Parathyroid adenoma (tissue), 2 donors: ENCODE data around the gene TM9SF3.

Experiments
- H2AFZ ChIP-seq: fragments of 300-600 bp; sonication (generic); one replicate; pipeline ENCODE4 v1.7.0; 2017; ENCODE audit warnings: antibody characterized with exemption, mild to moderate bottlenecking
- H3K27ac ChIP-seq: fragments of 300-600 bp; sonication (generic); one replicate; pipeline ENCODE4 v1.7.0; 2017
- H3K27me3 ChIP-seq: fragments of 300-600 bp; sonication (generic); one replicate; pipeline ENCODE4 v1.7.0; 2017; ENCODE audit warnings: low read length; ENCODE audit not compliant: control insufficient read depth, insufficient read depth
- H3K36me3 ChIP-seq: fragments of 300-600 bp; sonication (generic); one replicate; pipeline ENCODE4 v1.7.0; 2017; ENCODE audit warnings: low read length; ENCODE audit not compliant: control insufficient read depth, insufficient read depth
- H3K4me1 ChIP-seq: fragments of 300-600 bp; sonication (generic); one replicate; pipeline ENCODE4 v1.7.0; 2017; ENCODE audit warnings: control low read depth
- H3K4me2 ChIP-seq: fragments of 300-600 bp; sonication (generic); one replicate; pipeline ENCODE4 v1.7.0; 2017; ENCODE audit warnings: low read length
- H3K4me3 ChIP-seq: fragments of 300-600 bp; sonication (generic); one replicate; pipeline ENCODE4 v1.7.0; 2017; ENCODE audit warnings: low read depth, low read length
- H3K79me2 ChIP-seq: fragments of 300-600 bp; sonication (generic); one replicate; pipeline ENCODE4 v1.7.0; 2017; ENCODE audit warnings: control low read depth
- H3K9ac ChIP-seq: fragments of 300-600 bp; sonication (generic); one replicate; pipeline ENCODE4 v1.7.0; 2017; ENCODE audit warnings: mild to moderate bottlenecking
- H3K9me3 ChIP-seq: fragments of 300-600 bp; sonication (generic); one replicate; pipeline ENCODE4 v1.7.0; 2017; ENCODE audit warnings: low read length; ENCODE audit not compliant: control insufficient read depth
- CTCF ChIP-seq: fragments of 300-600 bp; sonication (generic); IDR thresholded peaks from one replicate; pipeline ENCODE4 v1.7.0; 2017; ENCODE audit warnings: antibody characterized with exemption, mild to moderate bottlenecking
- donor health status: primary hyperparathyroidism.

Gene TM9SF3

GRCh38 chr10:96612055-96612830, 25.4 kb upstream of the TM9SF3 start:
- no peak overlapping the region for H3K4me3 ChIP-seq
- no peaks in the 10 kb centered on the region for H3K27me3 ChIP-seq
- H3K27ac ChIP-seq: no peak overlapping the region
- no peaks in the 10 kb centered on the region for H3K4me1 ChIP-seq
- H3K36me3 ChIP-seq: no peaks in the 10 kb centered on the region
- no peak for TF ChIP-seq CTCF
- H3K4me2 ChIP-seq: no peak overlapping the region
- no peak overlapping the region for H3K9ac ChIP-seq
- no peak overlapping the region for H2AFZ ChIP-seq
- no peaks in the 10 kb centered on the region for H3K9me3 ChIP-seq
- no peaks in the 10 kb centered on the region for H3K79me2 ChIP-seq

- Histone ChIP-seq H2AFZ (no peak overlapping the region), H3K4me2 (no peak overlapping the region), H3K9ac (no peak overlapping the region), H3K36me3 (no peaks in the 10 kb centered on the region), H3K27ac (no peak overlapping the region), H3K9me3 (no peaks in the 10 kb centered on the region), H3K4me1 (no peaks in the 10 kb centered on the region), H3K27me3 (no peaks in the 10 kb centered on the region), H3K4me3 (no peak overlapping the region), H3K79me2 (no peaks in the 10 kb centered on the region)
- no peak for TF ChIP-seq CTCF
Observed at GRCh38 chr10:96610817-96611216, 24.0 kb upstream of the TM9SF3 start.

- no peaks in the 10 kb centered on the region for H3K9me3 ChIP-seq
- no peak overlapping the region for H3K9ac ChIP-seq
- H3K4me3 ChIP-seq: no peak overlapping the region
- H3K79me2 ChIP-seq: no peaks in the 10 kb centered on the region
- no peaks in the 10 kb centered on the region for H3K4me1 ChIP-seq
- no peak for TF ChIP-seq CTCF
- H3K27me3 ChIP-seq: no peaks in the 10 kb centered on the region
- no peak overlapping the region for H3K4me2 ChIP-seq
- no peaks in the 10 kb centered on the region for H3K36me3 ChIP-seq
- H3K27ac ChIP-seq: no peak overlapping the region
- H2AFZ ChIP-seq: no peak overlapping the region
Observed at GRCh38 chr10:96609510-96609909, 22.7 kb upstream of the TM9SF3 start.

GRCh38 chr10:96608805-96609204, 22.0 kb upstream of the TM9SF3 start:
- Histone ChIP-seq H3K27me3 (no peaks in the 10 kb centered on the region), H3K4me1 (no peaks in the 10 kb centered on the region), H3K27ac (no peak overlapping the region), H3K9me3 (no peaks in the 10 kb centered on the region), H3K4me3 (no peak overlapping the region), H3K4me2 (no peak overlapping the region), H2AFZ (no peak overlapping the region), H3K79me2 (no peaks in the 10 kb centered on the region), H3K36me3 (no peaks in the 10 kb centered on the region), H3K9ac (no peak overlapping the region)
- TF ChIP-seq CTCF: no peak

GRCh38 chr10:96608262-96608661, 21.4 kb upstream of the TM9SF3 start:
- H3K27ac ChIP-seq: no peak overlapping the region
- H2AFZ ChIP-seq: no peak overlapping the region
- H3K9me3 ChIP-seq: no peaks in the 10 kb centered on the region
- H3K79me2 ChIP-seq: no peaks in the 10 kb centered on the region
- no peaks in the 10 kb centered on the region for H3K4me1 ChIP-seq
- no peak overlapping the region for H3K4me3 ChIP-seq
- H3K9ac ChIP-seq: no peak overlapping the region
- TF ChIP-seq CTCF: no peak
- no peaks in the 10 kb centered on the region for H3K27me3 ChIP-seq
- no peaks in the 10 kb centered on the region for H3K36me3 ChIP-seq
- no peak overlapping the region for H3K4me2 ChIP-seq
